H9 (cell line): ENCODE measurements around the gene FAR1. TPM values are rescaled to one million over a fixed set of nuclear protein-coding genes. Genes with fewer than 3 reads are reported as not detected.

Experiments used
- DNase-seq: peaks from one replicate; pipeline ENCODE4 v3.0.0-alpha.2; 2017
- H2AFZ ChIP-seq: one replicate; pipeline ENCODE4 v1.6.1; 2013; ENCODE audit warnings: mild to moderate bottlenecking, low read length, control low read depth, moderate library complexity
- H2AK5ac ChIP-seq: 2 replicates; pipeline ENCODE4 v1.6.1; 2013; ENCODE audit warnings: low read length, control low read depth, mixed read lengths; ENCODE audit not compliant: insufficient read length
- H2BK120ac ChIP-seq: one replicate; pipeline ENCODE4 v1.6.1; 2013; ENCODE audit warnings: low read depth, mild to moderate bottlenecking, low read length, control low read depth, inconsistent platforms; ENCODE audit not compliant: poor library complexity, severe bottlenecking
- H2BK12ac ChIP-seq: 2 replicates; pipeline ENCODE4 v1.6.1; 2013; ENCODE audit warnings: low read length, control low read depth, mixed read lengths, low read depth; ENCODE audit not compliant: insufficient read length
- H2BK15ac ChIP-seq: 2 replicates; pipeline ENCODE4 v1.6.1; 2013; ENCODE audit warnings: low read depth, low read length, control low read depth
- H2BK20ac ChIP-seq: one replicate; pipeline ENCODE4 v1.6.1; 2013; ENCODE audit warnings: low read depth, mild to moderate bottlenecking, low read length, control low read depth, inconsistent platforms; ENCODE audit not compliant: poor library complexity, severe bottlenecking
- H2BK5ac ChIP-seq: 2 replicates; pipeline ENCODE4 v1.6.1; 2013; ENCODE audit warnings: low read length, control low read depth, mixed read lengths; ENCODE audit not compliant: insufficient read length
- H3K14ac ChIP-seq: 2 replicates; pipeline ENCODE4 v1.6.1; 2013; ENCODE audit warnings: low read length, control low read depth; ENCODE audit not compliant: insufficient read depth
- H3K18ac ChIP-seq: 2 replicates; pipeline ENCODE4 v1.6.1; 2013; ENCODE audit warnings: low read depth, mild to moderate bottlenecking, mixed read lengths, low read length, control low read depth; ENCODE audit not compliant: insufficient read length
- H3K23ac ChIP-seq: 2 replicates; pipeline ENCODE4 v1.6.1; 2013; ENCODE audit warnings: low read length, control low read depth, mixed read lengths, low read depth; ENCODE audit not compliant: insufficient read length
- H3K23me2 ChIP-seq: 2 replicates; pipeline ENCODE4 v1.6.1; 2013; ENCODE audit warnings: low read depth, mild to moderate bottlenecking, mixed read lengths, low read length, control low read depth; ENCODE audit not compliant: insufficient read length, poor library complexity, severe bottlenecking
- H3K27ac ChIP-seq: 2 replicates; pipeline ENCODE4 v1.5.1; 2013; ENCODE audit warnings: low read length, control low read depth, mixed read lengths, low read depth; ENCODE audit not compliant: insufficient read length
- H3K27me3 ChIP-seq: 2 replicates; pipeline ENCODE4 v1.6.1; 2013; ENCODE audit warnings: low read length, control low read depth, inconsistent platforms; ENCODE audit not compliant: insufficient read depth
- H3K4ac ChIP-seq: 2 replicates; pipeline ENCODE4 v1.6.1; 2013; ENCODE audit warnings: low read depth, mild to moderate bottlenecking, control low read depth, inconsistent platforms, low read length, moderate library complexity
- H3K4me1 ChIP-seq: 2 replicates; pipeline ENCODE4 v1.6.1; 2013; ENCODE audit warnings: low read length, control low read depth, inconsistent platforms; ENCODE audit not compliant: insufficient read depth
- H3K4me2 ChIP-seq: 2 replicates; pipeline ENCODE4 v1.6.1; 2013; ENCODE audit warnings: low read length, control low read depth, mixed read lengths; ENCODE audit not compliant: insufficient read length, insufficient read depth
- H3K56ac ChIP-seq: 2 replicates; pipeline ENCODE4 v1.6.1; 2013; ENCODE audit warnings: low read depth, mild to moderate bottlenecking, mixed read lengths, low read length, control low read depth; ENCODE audit not compliant: insufficient read length
- H3K79me1 ChIP-seq: 2 replicates; pipeline ENCODE4 v1.6.1; 2013; ENCODE audit warnings: low read depth, mild to moderate bottlenecking, moderate library complexity, low read length, control low read depth, inconsistent platforms; ENCODE audit not compliant: insufficient read depth, poor library complexity, severe bottlenecking
- H3K79me2 ChIP-seq: 2 replicates; pipeline ENCODE4 v1.6.1; 2013; ENCODE audit warnings: low read length, control low read depth, inconsistent platforms; ENCODE audit not compliant: insufficient read depth
- H3K9ac ChIP-seq: 2 replicates; pipeline ENCODE4 v1.6.1; 2013; ENCODE audit warnings: low read length, control low read depth, mixed read lengths; ENCODE audit not compliant: insufficient read length; ENCODE audit errors: extremely low read depth
- H3K9me3 ChIP-seq: one replicate; pipeline ENCODE4 v1.6.1; 2013; ENCODE audit warnings: low read depth, low read length, inconsistent platforms; ENCODE audit not compliant: control insufficient read depth
- H3T11ph ChIP-seq: one replicate; pipeline ENCODE4 v1.6.1; 2013; ENCODE audit warnings: mild to moderate bottlenecking, low read length, control low read depth, inconsistent platforms
- H4K20me1 ChIP-seq: one replicate; pipeline ENCODE4 v1.6.1; 2013; ENCODE audit not compliant: control insufficient read depth, insufficient read length, insufficient read depth
- H4K5ac ChIP-seq: 2 replicates; pipeline ENCODE4 v1.6.1; 2013; ENCODE audit warnings: low read depth, mild to moderate bottlenecking, mixed read lengths, low read length, control low read depth; ENCODE audit not compliant: insufficient read length
- H4K8ac ChIP-seq: replicated peaks from 2 replicates; pipeline ENCODE4 v1.6.1; 2013; ENCODE audit warnings: low read length, control low read depth, mixed read lengths, low read depth; ENCODE audit not compliant: insufficient read length
- H4K91ac ChIP-seq: 2 replicates; pipeline ENCODE4 v1.6.1; 2013; ENCODE audit warnings: low read depth, mild to moderate bottlenecking, moderate library complexity, mixed read lengths, low read length, control low read depth; ENCODE audit not compliant: insufficient read length
- H3K27ac Mint-ChIP-seq, 3 experiments: 2 replicates in 2 of 3; 3 replicates in 1 of 3; pipeline ENCODE4 v1.8.0; 2020 to 2021; ENCODE audit warnings: mixed read lengths in 3 of 3, mild to moderate bottlenecking in 1 of 3, moderate library complexity in 1 of 3
- H3K27me3 Mint-ChIP-seq: 2 replicates; pipeline ENCODE4 v1.8.0; 2021; ENCODE audit warnings: low read depth, mild to moderate bottlenecking, moderate library complexity, mixed read lengths
- H3K36me3 Mint-ChIP-seq, 3 experiments: 2 replicates in 2 of 3; 3 replicates in 1 of 3; pipeline ENCODE4 v1.8.0; 2020 to 2021; ENCODE audit warnings: low read depth in 3 of 3, mixed read lengths in 3 of 3; ENCODE audit not compliant: insufficient read depth in 1 of 3
- H3K4me1 Mint-ChIP-seq, 2 experiments: 2 replicates each; pipeline ENCODE4 v1.8.0; 2020; ENCODE audit warnings: mixed read lengths in 2 of 2
- H3K4me3 Mint-ChIP-seq, 2 experiments: 2 replicates in 1 of 2; 3 replicates in 1 of 2; pipeline ENCODE4 v1.8.0; 2020 to 2021; ENCODE audit warnings: mild to moderate bottlenecking in 2 of 2, mixed read lengths in 2 of 2, moderate library complexity in 1 of 2
- H3K9me3 Mint-ChIP-seq, 2 experiments: 2 replicates in 1 of 2; 3 replicates in 1 of 2; pipeline ENCODE4 v1.8.0; 2020; ENCODE audit warnings: mild to moderate bottlenecking in 2 of 2, mixed read lengths in 2 of 2, moderate library complexity in 1 of 2
- total RNA-seq: library from RNA; stranded (reverse); gene quantifications from 2 replicates; pipeline ENCODE4 v1.2.1, GENCODE V29; 2021
- TF ChIP-seq, protein P1 (sequence below): fragments of 200-600 bp; sonication (generic); conservative IDR thresholded peaks from 3 replicates; pipeline ENCODE4 v1.8.0; 2021; ENCODE audit warnings: antibody characterized with exemption, mild to moderate bottlenecking

Gene FAR1
- total RNA-seq, 1 experiment from 2014 or later: 72.5 TPM

DNA sequence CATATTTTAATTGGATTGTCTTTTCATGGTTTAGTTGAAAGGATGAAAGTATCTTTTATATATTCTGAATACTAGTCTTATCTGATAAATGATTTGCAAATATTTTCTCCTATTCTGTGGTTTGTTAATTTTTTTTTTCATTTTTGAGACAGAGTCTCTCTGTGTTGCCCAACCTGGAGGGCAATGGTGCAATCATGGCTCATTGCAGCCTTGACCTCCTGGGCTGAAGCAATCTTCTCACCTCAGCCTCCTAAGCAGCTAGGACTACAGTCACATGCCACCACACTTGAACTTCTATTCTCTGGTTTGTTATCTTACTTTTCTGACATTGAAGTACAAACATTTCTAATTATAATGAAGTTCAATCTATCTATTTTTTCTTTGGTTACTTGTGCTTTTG is 30.0 kb upstream of the FAR1 start:
- Histone ChIP-seq H3K14ac (no peak overlapping the region), H3K4me2 (no peak overlapping the region), H3K4me1 (no peaks in the 10 kb centered on the region), H2BK20ac (no peak overlapping the region), H4K5ac (no peak overlapping the region), H3K79me2 (no peaks in the 10 kb centered on the region), H2BK120ac (no peak overlapping the region), H2BK12ac (no peak overlapping the region), H2BK5ac (no peak overlapping the region), H3K79me1 (no peaks in the 10 kb centered on the region), H3K56ac (no peak overlapping the region), H3K27me3 (no peaks in the 10 kb centered on the region), H3K4ac (no peak overlapping the region), H3K23ac (no peak overlapping the region), H3K18ac (no peak overlapping the region), H3T11ph (no peak overlapping the region), H3K9me3 (no peaks in the 10 kb centered on the region), H3K23me2 (no peaks in the 10 kb centered on the region), H2AK5ac (no peak overlapping the region), H4K8ac (no peak overlapping the region), H4K20me1 (no peaks in the 10 kb centered on the region), H3K9ac (no peak overlapping the region), H4K91ac (no peak overlapping the region), H2BK15ac (no peak overlapping the region), H3K27ac (no peak overlapping the region), H2AFZ (no peak overlapping the region)
- TF ChIP-seq, protein P1, sequence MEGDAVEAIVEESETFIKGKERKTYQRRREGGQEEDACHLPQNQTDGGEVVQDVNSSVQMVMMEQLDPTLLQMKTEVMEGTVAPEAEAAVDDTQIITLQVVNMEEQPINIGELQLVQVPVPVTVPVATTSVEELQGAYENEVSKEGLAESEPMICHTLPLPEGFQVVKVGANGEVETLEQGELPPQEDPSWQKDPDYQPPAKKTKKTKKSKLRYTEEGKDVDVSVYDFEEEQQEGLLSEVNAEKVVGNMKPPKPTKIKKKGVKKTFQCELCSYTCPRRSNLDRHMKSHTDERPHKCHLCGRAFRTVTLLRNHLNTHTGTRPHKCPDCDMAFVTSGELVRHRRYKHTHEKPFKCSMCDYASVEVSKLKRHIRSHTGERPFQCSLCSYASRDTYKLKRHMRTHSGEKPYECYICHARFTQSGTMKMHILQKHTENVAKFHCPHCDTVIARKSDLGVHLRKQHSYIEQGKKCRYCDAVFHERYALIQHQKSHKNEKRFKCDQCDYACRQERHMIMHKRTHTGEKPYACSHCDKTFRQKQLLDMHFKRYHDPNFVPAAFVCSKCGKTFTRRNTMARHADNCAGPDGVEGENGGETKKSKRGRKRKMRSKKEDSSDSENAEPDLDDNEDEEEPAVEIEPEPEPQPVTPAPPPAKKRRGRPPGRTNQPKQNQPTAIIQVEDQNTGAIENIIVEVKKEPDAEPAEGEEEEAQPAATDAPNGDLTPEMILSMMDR: no peak
- H3K9me3 Mint-ChIP-seq: no peaks in the 10 kb centered on the region; a peak in 1 of 5 replicates
- no peaks in the 10 kb centered on the region for H3K36me3 Mint-ChIP-seq
- H3K4me3 Mint-ChIP-seq: no peak overlapping the region
- H3K27ac Mint-ChIP-seq: no peak overlapping the region
- DNase-seq: no peak
- peaks cover 0 to 2% of the 10 kb centered on the region in 2 experiments; a peak in 1 of 4 replicates for H3K4me1 Mint-ChIP-seq
- H3K27me3 Mint-ChIP-seq: no peaks in the 10 kb centered on the region; the same call in 1 of the 2 replicates
